Astrocyte of the spinal cord (primary cell): ENCODE measurements around the gene NUDT22.

Source experiments
- DNase-seq: peaks from one replicate; pipeline ENCODE4 v3.0.0; 2011; ENCODE audit warnings: low read depth, low spot score
- H3K4me3 ChIP-seq: 2 replicates; pipeline ENCODE4 v1.5.1; 2011; ENCODE audit warnings: low read depth, mild to moderate bottlenecking, low read length, moderate library complexity
- in situ Hi-C: cut with HindIII; loops from 2 replicates; pipeline ENCODE4 v1.10.0; 2017; ENCODE audit warnings: low sequenced_read_pairs
- TF ChIP-seq, protein P1 (sequence below): IDR thresholded peaks from 2 replicates; pipeline ENCODE4 v1.5.1; 2012; ENCODE audit warnings: low read depth, mild to moderate bottlenecking, low read length, inconsistent platforms

The NUDT22 gene

DNA sequence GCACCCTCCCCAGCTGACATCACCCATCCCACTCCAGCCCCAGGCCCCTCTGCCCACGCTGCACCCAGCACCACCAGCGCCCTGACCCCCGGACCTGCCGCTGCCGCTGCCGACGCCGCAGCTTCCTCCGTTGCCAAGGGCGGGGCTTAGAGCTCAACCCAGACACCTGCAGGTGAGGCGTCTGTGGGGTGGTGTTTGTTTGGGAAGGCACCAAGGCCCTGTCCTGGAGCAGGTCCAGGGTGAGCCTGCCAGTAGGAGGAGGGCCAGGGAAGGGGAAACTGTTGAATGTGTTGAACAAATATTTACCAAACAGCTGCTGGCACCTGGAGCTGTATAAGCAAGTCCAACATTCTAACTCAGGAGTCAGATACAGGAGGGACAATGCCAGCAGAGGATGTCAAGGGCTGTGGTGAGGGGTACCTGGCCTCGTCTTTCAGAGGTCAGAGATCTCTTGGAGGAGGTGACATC lies 11.4 kb downstream of the NUDT22 start:
- in situ Hi-C loops: no loop called here

DNA sequence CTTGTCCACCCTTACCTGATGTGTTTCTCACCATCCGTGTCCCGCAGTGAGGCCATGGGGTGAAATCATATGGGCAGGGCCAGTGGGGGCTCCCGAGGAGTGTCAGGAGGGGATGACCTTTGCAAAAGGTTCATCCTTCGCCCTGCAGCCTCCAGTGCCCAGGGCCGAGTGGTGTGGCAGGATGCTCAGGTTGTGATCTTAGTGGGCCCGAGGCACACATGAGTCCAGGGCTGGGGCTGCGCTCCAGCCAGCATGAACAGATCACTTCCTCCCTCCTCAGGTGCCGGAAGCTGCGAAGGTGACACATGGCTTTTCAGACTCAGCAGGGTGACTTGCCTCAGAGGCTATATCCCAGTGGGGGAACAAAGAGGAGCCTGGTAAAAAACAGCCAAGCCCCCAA lies 12.0 kb downstream of the NUDT22 start:
- in situ Hi-C loops: no loop called here
- TF ChIP-seq, protein P1, sequence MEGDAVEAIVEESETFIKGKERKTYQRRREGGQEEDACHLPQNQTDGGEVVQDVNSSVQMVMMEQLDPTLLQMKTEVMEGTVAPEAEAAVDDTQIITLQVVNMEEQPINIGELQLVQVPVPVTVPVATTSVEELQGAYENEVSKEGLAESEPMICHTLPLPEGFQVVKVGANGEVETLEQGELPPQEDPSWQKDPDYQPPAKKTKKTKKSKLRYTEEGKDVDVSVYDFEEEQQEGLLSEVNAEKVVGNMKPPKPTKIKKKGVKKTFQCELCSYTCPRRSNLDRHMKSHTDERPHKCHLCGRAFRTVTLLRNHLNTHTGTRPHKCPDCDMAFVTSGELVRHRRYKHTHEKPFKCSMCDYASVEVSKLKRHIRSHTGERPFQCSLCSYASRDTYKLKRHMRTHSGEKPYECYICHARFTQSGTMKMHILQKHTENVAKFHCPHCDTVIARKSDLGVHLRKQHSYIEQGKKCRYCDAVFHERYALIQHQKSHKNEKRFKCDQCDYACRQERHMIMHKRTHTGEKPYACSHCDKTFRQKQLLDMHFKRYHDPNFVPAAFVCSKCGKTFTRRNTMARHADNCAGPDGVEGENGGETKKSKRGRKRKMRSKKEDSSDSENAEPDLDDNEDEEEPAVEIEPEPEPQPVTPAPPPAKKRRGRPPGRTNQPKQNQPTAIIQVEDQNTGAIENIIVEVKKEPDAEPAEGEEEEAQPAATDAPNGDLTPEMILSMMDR: no peak
- no peak overlapping the region for H3K4me3 ChIP-seq
- no peak for DNase-seq

More for the DNA sequence above, 11.4 kb downstream of the NUDT22 start:
- DNase-seq: no peak
- H3K4me3 ChIP-seq: no peak overlapping the region
- TF ChIP-seq, protein P1: no peak

- in situ Hi-C loops: no loop called here
- no peak overlapping the region for H3K4me3 ChIP-seq
- TF ChIP-seq, protein P1: no peak
- no peak for DNase-seq
Measured at GRCh38 chr11:64238999-64239398, 12.9 kb downstream of the NUDT22 start.

- TF ChIP-seq, protein P1: no peak
- in situ Hi-C loops: no loop called here
- no peak for DNase-seq
- H3K4me3 ChIP-seq: no peak overlapping the region
Measured at GRCh38 chr11:64239662-64240434, 13.8 kb downstream of the NUDT22 start.

GRCh38 chr11:64240435-64241240 lies 14.6 kb downstream of the NUDT22 start, which contains the start of gene FKBP2:
FKBP2 (plus strand) TSS chr11:64241095; CDS start chr11:64242388, 1,293 bp downstream.
- TF ChIP-seq, protein P1: no peak
- peak within 1 kb of the TSS; percentile 83 for H3K4me3 ChIP-seq
- DNase-seq: peak; percentile 98
- in situ Hi-C loops: no loop called here

GRCh38 chr11:64241241-64241490 lies 15.1 kb downstream of the NUDT22 start:
- in situ Hi-C loops: no loop called here
- DNase-seq: peak; percentile 100
- TF ChIP-seq, protein P1: no peak
- H3K4me3 ChIP-seq: peak overlapping the region; percentile 83
